HepG2 (cell line): ENCODE measurements around the gene NDRG2. TPM values are rescaled to one million over a fixed set of nuclear protein-coding genes. Genes with fewer than 3 reads are reported as not detected.

Experiments
- ELF4 ChIP-seq: sonication (generic); formaldehyde crosslinking; IDR thresholded peaks from 2 replicates; pipeline ENCODE4 v1.5.0; 2020; ENCODE audit warnings: missing genetic modification reagents, mild to moderate bottlenecking, moderate library complexity, borderline replicate concordance
- EP300 ChIP-seq, 3 experiments: sonication (generic) in 1 of 3; formaldehyde crosslinking in 1 of 3; IDR thresholded peaks; 2 replicates each; pipeline versions ENCODE4 v1.5.1 to v1.6.1; 2011 to 2020; ENCODE audit warnings: low read depth in 2 of 3, low read length in 2 of 3, borderline replicate concordance in 1 of 3, improper control_type of control experiment in 1 of 3, mild to moderate bottlenecking in 1 of 3, missing genetic modification reagents in 1 of 3, moderate library complexity in 1 of 3
- IRF1 ChIP-seq: sonication (generic); formaldehyde crosslinking; IDR thresholded peaks from 2 replicates; pipeline ENCODE4 v1.4.0; 2020; ENCODE audit warnings: low read depth, mild to moderate bottlenecking, missing genetic modification reagents
- IRX3 ChIP-seq: sonication (generic); formaldehyde crosslinking; IDR thresholded peaks from 2 replicates; pipeline ENCODE4 v1.8.1; 2023; ENCODE audit warnings: mild to moderate bottlenecking, low read depth, missing genetic modification reagents, borderline replicate concordance
- KDM4B ChIP-seq: sonication (generic); formaldehyde crosslinking; IDR thresholded peaks from 2 replicates; pipeline ENCODE4 v1.4.0; 2020; ENCODE audit warnings: missing genetic modification reagents
- KLF16 ChIP-seq, 2 experiments: sonication (generic) in 1 of 2; formaldehyde crosslinking in 1 of 2; IDR thresholded peaks; 2 replicates each; pipeline versions ENCODE4 v1.6.1 to v1.8.0; 2016 to 2023; ENCODE audit warnings: missing genetic modification reagents in 2 of 2, missing compliant biosample characterization in 1 of 2
- LBX2 ChIP-seq: sonication (generic); formaldehyde crosslinking; IDR thresholded peaks from 2 replicates; pipeline ENCODE4 v1.5.0; 2020; ENCODE audit warnings: missing genetic modification reagents, mild to moderate bottlenecking, borderline replicate concordance
- LCORL ChIP-seq, 2 experiments: fragments of 450-650 bp in 1 of 2; sonication (generic) in 1 of 2; formaldehyde crosslinking in 1 of 2; IDR thresholded peaks; 2 replicates each; pipeline versions ENCODE4 v1.5.0 to v1.6.1; 2017 to 2020; ENCODE audit warnings: antibody characterized with exemption in 1 of 2, missing genetic modification reagents in 1 of 2
- MYPOP ChIP-seq: sonication (generic); formaldehyde crosslinking; IDR thresholded peaks from 2 replicates; pipeline ENCODE4 v1.8.1; 2023; ENCODE audit warnings: mild to moderate bottlenecking, moderate library complexity, missing genetic modification reagents
- NBN ChIP-seq: fragments of 450-650 bp; conservative IDR thresholded peaks from 2 replicates; pipeline ENCODE4 v1.6.1; 2017
- NCOA2 ChIP-seq: sonication (generic); formaldehyde crosslinking; IDR thresholded peaks from 2 replicates; pipeline ENCODE4 v1.8.0; 2022; ENCODE audit warnings: inconsistent platforms
- PCBP2 ChIP-seq: fragments of 200-400 bp; formaldehyde crosslinking; optimal IDR thresholded peaks from 2 replicates; pipeline ENCODE3; 2018; ENCODE audit warnings: low read length, low read depth; ENCODE audit not compliant: poor library complexity, severe bottlenecking
- PHF5A ChIP-seq: IDR thresholded peaks from one replicate; pipeline ENCODE4 v1.6.1; 2018; ENCODE audit warnings: low read depth, missing genetic modification reagents; ENCODE audit not compliant: unreplicated experiment
- PHF8 ChIP-seq: sonication (generic); formaldehyde crosslinking; IDR thresholded peaks from 2 replicates; pipeline ENCODE4 v1.5.0; 2020; ENCODE audit warnings: missing genetic modification reagents
- RXRA ChIP-seq: sonication (generic); formaldehyde crosslinking; IDR thresholded peaks from 2 replicates; pipeline ENCODE4 v1.5.1; 2020; ENCODE audit warnings: missing genetic modification reagents
- RXRB ChIP-seq: IDR thresholded peaks from 2 replicates; pipeline ENCODE4 v1.6.1; 2016; ENCODE audit warnings: borderline replicate concordance, missing genetic modification reagents, missing compliant biosample characterization
- TARDBP ChIP-seq: sonication (generic); formaldehyde crosslinking; IDR thresholded peaks from 2 replicates; pipeline ENCODE4 v1.8.0; 2022; ENCODE audit warnings: mild to moderate bottlenecking, missing genetic modification reagents
- TFDP2 ChIP-seq: sonication (generic); formaldehyde crosslinking; IDR thresholded peaks from 2 replicates; pipeline ENCODE4 v1.4.0; 2020; ENCODE audit warnings: missing genetic modification reagents
- TGIF2 ChIP-seq: IDR thresholded peaks from 2 replicates; pipeline ENCODE4 v1.6.1; 2016; ENCODE audit warnings: control low read depth, missing compliant biosample characterization
- THAP11 ChIP-seq: IDR thresholded peaks from 2 replicates; pipeline ENCODE4 v1.6.1; 2016; ENCODE audit warnings: missing biosample characterization, missing genetic modification reagents
- TOE1 ChIP-seq: sonication (generic); formaldehyde crosslinking; IDR thresholded peaks from 2 replicates; pipeline ENCODE4 v1.4.0; 2020; ENCODE audit warnings: mild to moderate bottlenecking, missing genetic modification reagents
- ZBTB21 ChIP-seq: sonication (generic); formaldehyde crosslinking; IDR thresholded peaks from 2 replicates; pipeline ENCODE4 v1.4.0; 2020; ENCODE audit warnings: missing genetic modification reagents
- ZFP90 ChIP-seq: sonication (generic); formaldehyde crosslinking; IDR thresholded peaks from 2 replicates; pipeline ENCODE4 v1.8.0; 2022; ENCODE audit warnings: missing genetic modification reagents, mild to moderate bottlenecking, inconsistent platforms, borderline replicate concordance
- ZNF331 ChIP-seq: sonication (generic); formaldehyde crosslinking; IDR thresholded peaks from 2 replicates; pipeline ENCODE4 v1.4.0; 2020; ENCODE audit warnings: missing genetic modification reagents
- ZNF619 ChIP-seq: sonication (generic); formaldehyde crosslinking; IDR thresholded peaks from 2 replicates; pipeline ENCODE4 v1.4.0; 2020; ENCODE audit warnings: mild to moderate bottlenecking, missing genetic modification reagents
- ZNF747 ChIP-seq: sonication (generic); formaldehyde crosslinking; IDR thresholded peaks from 2 replicates; pipeline ENCODE4 v1.8.1; 2023; ENCODE audit warnings: missing genetic modification reagents, mild to moderate bottlenecking, borderline replicate concordance
- ZSCAN20 ChIP-seq: sonication (generic); formaldehyde crosslinking; IDR thresholded peaks from 2 replicates; pipeline ENCODE4 v1.4.0; 2020; ENCODE audit warnings: missing genetic modification reagents, mild to moderate bottlenecking, borderline replicate concordance
- polyA plus RNA-seq, 8 experiments: library from polyadenylated mRNA; depleted of rRNA in 3 of 8; stranded (reverse) in 7 of 8; unstranded in 1 of 8; fragments of >200 nt; fragmentation: Illumina TruSeq in 4 of 8; extraction: Trizol in 4 of 8; gene quantifications; 2 replicates each; pipeline versions ENCODE4 v1.2.1 to v1.2.3, GENCODE V29; 2011 to 2016; ENCODE audit warnings: low read depth in 4 of 8, missing spikeins in 1 of 8, mixed read lengths in 1 of 8; ENCODE audit not compliant: insufficient read depth in 1 of 8
- total RNA-seq, 5 experiments: library from RNA; depleted of rRNA; stranded (reverse); fragments of >200 nt; fragmentation: Illumina TruSeq; extraction: Trizol; gene quantifications; 2 replicates each; pipeline ENCODE4 v1.2.3, GENCODE V29; 2016; ENCODE audit warnings: low read depth in 1 of 5

Gene NDRG2
- total and polyA plus RNA-seq, 2 of the 13 experiments (the other 11 are each of a cell fraction or from before 2014, with no cell fraction given): 27.2 to 189 TPM

GRCh38 chr14:21014761-21015190, 10.1 kb downstream of the NDRG2 start (continued):
- TF ChIP-seq TARDBP (CRISPR knock-in tag) (peak; percentile 56; the same call in 1 of the 2 replicates), ELF4 (no peak), PCBP2 (no peak), RXRA (CRISPR knock-in tag) (peak; percentile 86; the same call in 1 of the 2 replicates), TOE1 (peak; percentile 72; the same call in 1 of the 2 replicates), ZNF331 (CRISPR knock-in tag) (peak; percentile 64; the same call in 1 of the 2 replicates), IRF1 (CRISPR knock-in tag) (no peak), NBN (no peak), ZBTB21 (CRISPR knock-in tag) (no peak), MYPOP (no peak), IRX3 (CRISPR knock-in tag) (no peak), NCOA2 (CRISPR knock-in tag) (peak; percentile 45; the same call in 1 of the 2 replicates), ZNF747 (CRISPR knock-in tag) (no peak), ZNF619 (CRISPR knock-in tag) (0 out of 2 replicates have a peak, but pooled peaks have one; percentile 65), THAP11 (CRISPR knock-in tag) (peak; percentile 55; the same call in 1 of the 2 replicates), ZSCAN20 (CRISPR knock-in tag) (no peak), PHF8 (CRISPR knock-in tag) (no peak), RXRB (CRISPR knock-in tag) (peak; percentile 96), TGIF2 (CRISPR knock-in tag) (0 out of 2 replicates have a peak, but pooled peaks have one; percentile 59), EP300 (IDR thresholded peaks at IDR 0.05; ENCODE audit: low read depth in 2 of 2, low read length in 2 of 2) (peak in 1 of 2 experiments; percentile 40; a peak in 1 of 4 replicates), EP300 (CRISPR knock-in tag; IDR thresholded peaks at IDR 0.05; ENCODE audit: borderline replicate concordance) (0 out of 2 replicates have a peak, but pooled peaks have one; percentile 30), TFDP2 (CRISPR knock-in tag) (no peak), KDM4B (CRISPR knock-in tag) (0 out of 2 replicates have a peak, but pooled peaks have one; percentile 65), PHF5A (CRISPR knock-in tag) (peak; percentile 60), ZFP90 (CRISPR knock-in tag) (peak; percentile 55; the same call in 1 of the 2 replicates), KLF16 (CRISPR knock-in tag; IDR thresholded peaks at IDR 0.05) (peak in 1 of 2 experiments; percentile 77; a peak in 1 of 4 replicates), LCORL (IDR thresholded peaks at IDR 0.05) (no peak), LCORL (CRISPR knock-in tag; IDR thresholded peaks at IDR 0.05) (peak; percentile 83), LBX2 (CRISPR knock-in tag) (no peak)
